OCI-LY1 (cell line): ENCODE measurements around the gene CCDC33.

Experiments
- EZH2 ChIP-seq: fragments of 200-600 bp; sonication (generic), shearing (Covaris generic); IDR thresholded peaks from 2 replicates; pipeline ENCODE4 v1.8.0; 2017; ENCODE audit warnings: borderline replicate concordance, mixed run types, mild to moderate bottlenecking, antibody characterized with exemption, low read length, moderate library complexity, mixed read lengths
- TF ChIP-seq, protein P1 (sequence below): fragments of 200-600 bp; sonication (generic), shearing (Covaris generic); IDR thresholded peaks from 2 replicates; pipeline ENCODE4 v1.5.1; 2017; ENCODE audit warnings: mild to moderate bottlenecking, antibody characterized with exemption, low read length, moderate library complexity, mixed read lengths

DNA sequence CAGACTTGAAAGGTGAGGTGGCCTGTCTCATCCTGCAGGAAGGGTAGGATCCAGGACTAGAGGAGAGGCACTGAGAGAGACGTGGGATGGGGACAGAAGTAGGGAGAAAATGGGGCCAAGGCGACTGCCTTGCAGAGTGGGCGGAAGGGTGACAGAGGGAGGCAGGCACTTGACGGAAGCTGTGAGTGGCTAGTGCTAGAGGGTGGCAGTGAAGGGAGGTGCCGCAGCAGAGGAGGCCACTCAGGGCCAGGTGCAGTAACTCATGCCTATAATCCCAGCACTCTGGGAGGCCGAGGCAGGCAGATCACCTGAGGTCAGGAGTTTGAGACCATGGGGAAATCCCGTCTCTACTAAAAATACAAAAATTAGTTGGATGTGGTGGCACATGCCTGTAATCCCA, 7.3 kb downstream of the CCDC33 start:
- TF ChIP-seq, protein P1, sequence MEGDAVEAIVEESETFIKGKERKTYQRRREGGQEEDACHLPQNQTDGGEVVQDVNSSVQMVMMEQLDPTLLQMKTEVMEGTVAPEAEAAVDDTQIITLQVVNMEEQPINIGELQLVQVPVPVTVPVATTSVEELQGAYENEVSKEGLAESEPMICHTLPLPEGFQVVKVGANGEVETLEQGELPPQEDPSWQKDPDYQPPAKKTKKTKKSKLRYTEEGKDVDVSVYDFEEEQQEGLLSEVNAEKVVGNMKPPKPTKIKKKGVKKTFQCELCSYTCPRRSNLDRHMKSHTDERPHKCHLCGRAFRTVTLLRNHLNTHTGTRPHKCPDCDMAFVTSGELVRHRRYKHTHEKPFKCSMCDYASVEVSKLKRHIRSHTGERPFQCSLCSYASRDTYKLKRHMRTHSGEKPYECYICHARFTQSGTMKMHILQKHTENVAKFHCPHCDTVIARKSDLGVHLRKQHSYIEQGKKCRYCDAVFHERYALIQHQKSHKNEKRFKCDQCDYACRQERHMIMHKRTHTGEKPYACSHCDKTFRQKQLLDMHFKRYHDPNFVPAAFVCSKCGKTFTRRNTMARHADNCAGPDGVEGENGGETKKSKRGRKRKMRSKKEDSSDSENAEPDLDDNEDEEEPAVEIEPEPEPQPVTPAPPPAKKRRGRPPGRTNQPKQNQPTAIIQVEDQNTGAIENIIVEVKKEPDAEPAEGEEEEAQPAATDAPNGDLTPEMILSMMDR, result no peak
- no peak for TF ChIP-seq EZH2
